ENCODE data around the gene NXF1.
"Not testable (repeated sequence)": the region's sequence is repeated elsewhere in the genome, so short reads cannot be mapped to it uniquely, and the experiment has no call there.

GRCh38 chr11:62760867-62761227, 44.4 kb downstream of the NXF1 start:
- TF ChIP-seq HDGF (IDR thresholded peaks at IDR 0.05; ENCODE audit: borderline replicate concordance); FOXA1 (IDR thresholded peaks at IDR 0.05); FOXK2 (IDR thresholded peaks at IDR 0.05); CTBP1 (IDR thresholded peaks at IDR 0.05; ENCODE audit: borderline replicate concordance); ARNT (IDR thresholded peaks at IDR 0.05); TARDBP (IDR thresholded peaks at IDR 0.05); FOXM1 (IDR thresholded peaks at IDR 0.05; ENCODE audit: borderline replicate concordance); ELF4 (IDR thresholded peaks at IDR 0.05): not testable (repeated sequence)

All from HEK293T (cell line).